Endothelial cell of umbilical vein (primary cell): ENCODE measurements around the gene NR3C2. TPM values are rescaled to one million over a fixed set of nuclear protein-coding genes. Genes with fewer than 3 reads are reported as not detected.

Experiments used
- BruUV-seq: library from RNA; stranded (reverse); fragments of 400-500 nt; replicated peaks from 2 replicates; lab custom pipeline; 2021; lab: Mats Ljungman, UMichigan
- CTCF ChIA-PET: fragments of 300-600, 350-600 bp; sonication (Branson Sonifier 250); formaldehyde crosslinking; loops from one replicate; lab custom pipeline; 2021; ENCODE audit warnings: antibody characterized with exemption, inconsistent platforms; lab: Charles Lee
- POLR2A ChIA-PET: fragments of 300-600, 350-600 bp; sonication (Branson Sonifier 250); formaldehyde crosslinking; loops from one replicate; lab custom pipeline; 2021; ENCODE audit warnings: antibody characterized with exemption, inconsistent platforms; lab: Charles Lee
- DNase-seq: peaks from one replicate; pipeline ENCODE4 v3.0.0-alpha.2; 2011; ENCODE audit warnings: low read depth, low spot score
- FAIRE-seq: peaks from 2 replicates; lab custom pipeline; 2011; peaks lifted over from hg19 to GRCh38; lab: Jason Lieb, UNC
- H2AFZ ChIP-seq: 2 replicates; pipeline ENCODE4 v1.6.0; 2012; ENCODE audit warnings: low read depth, low read length, control low read depth, inconsistent platforms
- H3K27ac ChIP-seq: 2 replicates; pipeline ENCODE4 v1.5.1; 2011; ENCODE audit warnings: low read depth, mild to moderate bottlenecking, control low read depth, low read length, moderate library complexity; ENCODE audit not compliant: insufficient read depth
- H3K27me3 ChIP-seq, 2 experiments: 2 replicates each; pipeline versions ENCODE4 v1.6.0 to v1.6.1; 2011; ENCODE audit warnings: low read length in 2 of 2, mixed read lengths in 1 of 2; ENCODE audit not compliant: control insufficient read depth in 2 of 2, insufficient read depth in 2 of 2
- H3K36me3 ChIP-seq, 2 experiments: 2 replicates in 1 of 2; 3 replicates in 1 of 2; pipeline ENCODE4 v1.5.1; 2011; ENCODE audit warnings: low read length in 2 of 2, mild to moderate bottlenecking in 1 of 2, moderate library complexity in 1 of 2; ENCODE audit not compliant: control insufficient read depth in 2 of 2, insufficient read depth in 2 of 2; ENCODE audit errors: extremely low read depth in 1 of 2
- H3K4me1 ChIP-seq: 3 replicates; pipeline ENCODE4 v1.5.1; 2011; ENCODE audit warnings: mild to moderate bottlenecking, low read length; ENCODE audit not compliant: control insufficient read depth, insufficient read depth; ENCODE audit errors: extremely low read depth
- H3K4me2 ChIP-seq: 2 replicates; pipeline ENCODE4 v1.6.1; 2011; ENCODE audit warnings: low read length, control low read depth, mixed read lengths; ENCODE audit not compliant: insufficient read depth
- H3K4me3 ChIP-seq, 3 experiments: fragments of 200-600 bp in 1 of 3; sonication (generic), shearing (Covaris generic) in 1 of 3; replicated peaks in 1 of 3; 2 replicates each; pipeline ENCODE4 v1.5.1; 2011 to 2016; ENCODE audit warnings: control low read depth in 3 of 3, low read length in 3 of 3, mild to moderate bottlenecking in 2 of 3, inconsistent platforms in 1 of 3, low read depth in 1 of 3, moderate library complexity in 1 of 3; ENCODE audit not compliant: insufficient read depth in 1 of 3
- H3K79me2 ChIP-seq: 2 replicates; pipeline ENCODE4 v1.6.0; 2012; ENCODE audit warnings: low read length, inconsistent platforms; ENCODE audit not compliant: control insufficient read depth, insufficient read depth
- H3K9ac ChIP-seq: replicated peaks from 2 replicates; pipeline ENCODE3; 2011; ENCODE audit warnings: low read length, control low read depth; ENCODE audit not compliant: insufficient read depth; ENCODE audit errors: extremely low read depth
- H3K9me1 ChIP-seq: replicated peaks from 3 replicates; pipeline ENCODE4 v1.6.0; 2011; ENCODE audit warnings: mild to moderate bottlenecking, low read length; ENCODE audit not compliant: control insufficient read depth, insufficient read depth; ENCODE audit errors: extremely low read depth
- H3K9me3 ChIP-seq: replicated peaks from 2 replicates; pipeline ENCODE4 v1.5.1; 2012; ENCODE audit warnings: low read length, inconsistent platforms; ENCODE audit not compliant: control insufficient read depth, insufficient read depth
- H4K20me1 ChIP-seq: replicated peaks from 2 replicates; pipeline ENCODE3; 2011; ENCODE audit warnings: mild to moderate bottlenecking, low read length; ENCODE audit not compliant: control insufficient read depth, insufficient read depth; ENCODE audit errors: extremely low read depth
- CTCF ChIP-seq, 2 donors: IDR thresholded peaks; 1 replicate in 1 of 2; 2 replicates in 1 of 2; pipeline ENCODE4 v1.5.1; 2011; ENCODE audit warnings: low read length in 2 of 2, mild to moderate bottlenecking in 2 of 2, moderate library complexity in 2 of 2, control low read depth in 1 of 2, inconsistent platforms in 1 of 2, low read depth in 1 of 2; ENCODE audit not compliant: insufficient read depth in 1 of 2; ENCODE audit errors: extremely low read depth in 1 of 2
- EZH2 ChIP-seq: IDR thresholded peaks from 2 replicates; pipeline ENCODE4 v1.6.1; 2012; ENCODE audit warnings: borderline replicate concordance, low read depth, mild to moderate bottlenecking, moderate library complexity, low read length, inconsistent platforms; ENCODE audit not compliant: severe bottlenecking
- FOS ChIP-seq: IDR thresholded peaks from 2 replicates; pipeline ENCODE4 v1.6.1; 2011; ENCODE audit warnings: mild to moderate bottlenecking, low read length, moderate library complexity, borderline replicate concordance; ENCODE audit not compliant: insufficient read depth
- GATA2 ChIP-seq: IDR thresholded peaks from 2 replicates; pipeline ENCODE4 v1.7.0; 2011; ENCODE audit warnings: low read depth, mild to moderate bottlenecking, moderate library complexity, mixed read lengths, low read length; ENCODE audit not compliant: insufficient read length, insufficient read depth
- JUN ChIP-seq: IDR thresholded peaks from 2 replicates; pipeline ENCODE4 v1.6.1; 2011; ENCODE audit warnings: borderline replicate concordance, low read depth; ENCODE audit not compliant: insufficient read length, insufficient read depth
- MAX ChIP-seq: IDR thresholded peaks from 2 replicates; pipeline ENCODE4 v1.6.1; 2011; ENCODE audit not compliant: insufficient read depth, insufficient read length
- MYC ChIP-seq: IDR thresholded peaks from one replicate; pipeline ENCODE4 v1.6.1; 2011; ENCODE audit warnings: mild to moderate bottlenecking, low read depth, low read length
- POLR2A ChIP-seq: IDR thresholded peaks from 2 replicates; pipeline ENCODE4 v1.6.1; 2012; ENCODE audit warnings: low read depth, mild to moderate bottlenecking, control low read depth, low read length
- POLR2AphosphoS5 ChIP-seq: IDR thresholded peaks from 2 replicates; pipeline ENCODE4 v1.6.1; 2012; ENCODE audit warnings: low read depth, mild to moderate bottlenecking, control low read depth, low read length, moderate library complexity; ENCODE audit not compliant: insufficient read depth
- dilution Hi-C: fragments of 300-500 bp; cut with MboI; formaldehyde crosslinking; loops from one replicate; pipeline ENCODE4 v1.15.0; 2019; ENCODE audit warnings: low sequenced_read_pairs; ENCODE audit not compliant: extremely low pct_ligation_motif_present
- intact Hi-C: fragments of 100-400 bp; cut with micrococcal nuclease; formaldehyde crosslinking; loops from one replicate; pipeline ENCODE4 v1.10.0; 2022
- polyA plus RNA-seq, 4 experiments: library from polyadenylated mRNA; depleted of rRNA in 3 of 4; stranded (reverse) in 3 of 4; unstranded in 1 of 4; fragments of >200 nt; gene quantifications; 2 replicates each; pipeline versions ENCODE4 v1.2.1 to v1.2.3, GENCODE V29; 2011 to 2012; ENCODE audit warnings: missing spikeins in 1 of 4
- total RNA-seq: library from RNA; stranded (reverse); gene quantifications from 2 replicates; pipeline ENCODE4 v1.2.3, GENCODE V29; 2021

Gene NR3C2
- total and polyA plus RNA-seq, 2 donors (not counting 3 experiments of a cell fraction or from before 2014, with no cell fraction given), result 4.8 to 16.4 TPM

- DNase-seq, result no peak
- TF ChIP-seq GATA2 (no peak), MYC (no peak), POLR2AphosphoS5 (no peak), MAX (no peak), EZH2 (no peak), POLR2A (no peak), JUN (no peak), CTCF (IDR thresholded peaks at IDR 0.05; ENCODE audit: extremely low read depth in 1 of 2, insufficient read depth in 1 of 2, low read depth in 1 of 2, low read length in 2 of 2) (no peak), FOS (no peak)
- H3K4me2 ChIP-seq, result no peak overlapping the region
- H3K9ac ChIP-seq, result no peak overlapping the region
- BruUV-seq, result no TSS peak
- H3K9me3 ChIP-seq, result no peaks in the 10 kb centered on the region
- H3K79me2 ChIP-seq, result peaks cover 11% of the 10 kb centered on the region
- dilution Hi-C loops (no loop called here), intact Hi-C loops (no loop called here)
- H3K36me3 ChIP-seq, result peaks cover 0 to 2% of the 10 kb centered on the region in 2 experiments
- POLR2A ChIA-PET, result no interaction called here
- CTCF ChIA-PET, result no interaction called here
- no peak for FAIRE-seq
- H2AFZ ChIP-seq, result no peak overlapping the region
- peaks cover 28% of the 10 kb centered on the region for H3K4me1 ChIP-seq
- H3K27me3 ChIP-seq, result no peaks in the 10 kb centered on the region
- no peaks in the 10 kb centered on the region for H3K9me1 ChIP-seq
- H3K4me3 ChIP-seq, result no peak overlapping the region
- no peaks in the 10 kb centered on the region for H4K20me1 ChIP-seq
- H3K27ac ChIP-seq, result no peak overlapping the region
Observed at GRCh38 chr4:148437439-148437838, 4.8 kb downstream of the NR3C2 start.
